ENCODE measurements around the gene HTRA3. TPM values are rescaled to one million over a fixed set of nuclear protein-coding genes. Genes with fewer than 3 reads are reported as not detected.

The HTRA3 gene
- total RNA-seq, 1 donor from 2014 or later: 35.2 TPM

DNA sequence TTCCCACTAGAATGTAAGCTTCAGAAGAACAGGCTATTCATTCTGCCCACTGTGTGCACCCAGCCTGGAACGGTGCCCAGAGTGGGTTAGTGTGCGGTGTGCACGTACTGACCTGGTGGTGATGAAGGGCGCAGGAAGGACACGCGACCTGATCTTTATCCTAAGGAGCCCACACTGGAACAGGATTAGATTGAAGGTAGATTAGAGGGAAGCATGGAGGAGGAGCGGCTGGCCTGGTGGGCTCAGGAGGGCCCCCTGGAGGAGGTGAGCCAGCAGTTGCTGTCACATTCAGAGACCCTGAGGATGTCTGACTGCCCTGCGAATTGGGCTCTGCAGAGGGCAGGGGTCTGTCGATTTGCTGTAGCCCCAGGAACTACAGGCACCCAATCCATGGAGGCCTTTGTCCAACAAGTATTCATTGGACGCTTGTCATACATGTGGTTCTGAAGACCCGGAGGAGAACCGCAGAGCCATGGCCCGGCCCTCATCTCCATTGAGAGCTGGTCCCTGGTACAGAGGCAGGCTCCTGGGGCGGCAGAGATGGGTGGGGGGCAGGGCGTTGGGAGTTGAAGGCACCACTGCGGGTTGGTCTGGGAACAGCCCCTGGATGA is 73.2 kb downstream of the HTRA3 start:
- Histone ChIP-seq H4K20me1 (ENCODE audit: insufficient read depth, low read length) (no peaks in the 10 kb centered on the region), H3K36me3 (ENCODE audit: insufficient read depth, low read length) (no peaks in the 10 kb centered on the region), H2AFZ (ENCODE audit: low read depth, low read length) (no peak overlapping the region), H3K27me3 (ENCODE audit: insufficient read depth, low read length) (peaks cover 15% of the 10 kb centered on the region), H3K4me2 (ENCODE audit: low read length) (no peak overlapping the region), H3K9me3 (ENCODE audit: insufficient read depth, low read depth, low read length) (no peaks in the 10 kb centered on the region), H3K27ac (ENCODE audit: low read depth, low read length) (no peak overlapping the region), H3K79me2 (ENCODE audit: insufficient read depth, low read length) (no peaks in the 10 kb centered on the region), H3K4me3 (ENCODE audit: insufficient read depth, low read depth, low read length) (no peak overlapping the region), H3K4me1 (ENCODE audit: insufficient read depth, low read length) (no peaks in the 10 kb centered on the region), H3K9ac (ENCODE audit: low read length) (no peak overlapping the region)
- Mint-ChIP-seq H3K4me1 (ENCODE audit: low read depth, unreplicated experiment) (no peaks in the 10 kb centered on the region), H3K27ac (ENCODE audit: unreplicated experiment) (no peak overlapping the region), H3K36me3 (ENCODE audit: low read depth, unreplicated experiment) (no peaks in the 10 kb centered on the region), H3K9me3 (ENCODE audit: unreplicated experiment) (peaks cover 4% of the 10 kb centered on the region), H3K4me3 (ENCODE audit: unreplicated experiment) (no peak overlapping the region), H3K27me3 (ENCODE audit: low read depth, unreplicated experiment) (peaks cover 19% of the 10 kb centered on the region)
- DNase-seq (ENCODE audit: low read depth) (no peak), FAIRE-seq (no peak)
- TF ChIP-seq, protein P1, sequence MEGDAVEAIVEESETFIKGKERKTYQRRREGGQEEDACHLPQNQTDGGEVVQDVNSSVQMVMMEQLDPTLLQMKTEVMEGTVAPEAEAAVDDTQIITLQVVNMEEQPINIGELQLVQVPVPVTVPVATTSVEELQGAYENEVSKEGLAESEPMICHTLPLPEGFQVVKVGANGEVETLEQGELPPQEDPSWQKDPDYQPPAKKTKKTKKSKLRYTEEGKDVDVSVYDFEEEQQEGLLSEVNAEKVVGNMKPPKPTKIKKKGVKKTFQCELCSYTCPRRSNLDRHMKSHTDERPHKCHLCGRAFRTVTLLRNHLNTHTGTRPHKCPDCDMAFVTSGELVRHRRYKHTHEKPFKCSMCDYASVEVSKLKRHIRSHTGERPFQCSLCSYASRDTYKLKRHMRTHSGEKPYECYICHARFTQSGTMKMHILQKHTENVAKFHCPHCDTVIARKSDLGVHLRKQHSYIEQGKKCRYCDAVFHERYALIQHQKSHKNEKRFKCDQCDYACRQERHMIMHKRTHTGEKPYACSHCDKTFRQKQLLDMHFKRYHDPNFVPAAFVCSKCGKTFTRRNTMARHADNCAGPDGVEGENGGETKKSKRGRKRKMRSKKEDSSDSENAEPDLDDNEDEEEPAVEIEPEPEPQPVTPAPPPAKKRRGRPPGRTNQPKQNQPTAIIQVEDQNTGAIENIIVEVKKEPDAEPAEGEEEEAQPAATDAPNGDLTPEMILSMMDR (IDR thresholded peaks at IDR 0.05; ENCODE audit: insufficient read depth, low read depth, low read length): no peak
- TF ChIP-seq EZH2 (IDR thresholded peaks at IDR 0.05; ENCODE audit: insufficient read depth, low read length): no peak

DNA sequence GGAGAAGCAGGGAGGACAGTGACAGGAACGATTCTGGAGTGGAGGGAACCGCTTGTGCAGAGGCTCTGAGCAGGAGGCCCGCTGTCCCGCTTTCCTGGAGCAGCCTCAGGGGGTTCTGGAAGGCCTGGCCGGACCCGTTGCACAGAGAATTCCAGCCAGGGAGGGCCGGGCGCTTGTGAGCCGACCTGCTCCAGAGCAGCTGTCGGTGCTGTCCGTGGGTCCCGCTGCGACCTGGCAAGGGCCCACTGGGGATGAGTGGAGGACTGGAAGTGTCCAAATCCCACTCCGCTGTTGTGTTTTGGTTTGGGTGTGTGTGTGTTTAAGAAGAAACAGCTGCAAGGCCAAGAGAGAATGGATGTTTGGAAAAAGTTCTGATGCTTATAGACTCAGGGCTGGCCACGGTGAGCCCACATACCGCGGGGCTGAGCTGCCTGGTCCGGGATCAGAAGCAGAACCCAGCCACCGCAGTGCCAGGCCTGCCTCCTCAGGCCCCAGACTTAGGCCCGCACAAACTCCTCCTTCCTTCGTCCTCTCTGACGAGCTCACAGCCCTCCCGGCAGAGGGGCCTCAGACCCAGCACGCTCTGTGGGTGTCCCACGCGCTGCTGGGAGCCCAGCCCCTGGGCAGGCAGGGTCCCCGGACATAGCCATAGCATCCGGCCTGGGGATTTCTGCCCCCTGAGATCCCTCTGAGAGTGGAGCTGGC is 73.9 kb downstream of the HTRA3 start:
- Mint-ChIP-seq H3K4me1 (ENCODE audit: low read depth, unreplicated experiment) (no peaks in the 10 kb centered on the region), H3K36me3 (ENCODE audit: low read depth, unreplicated experiment) (peaks cover 4% of the 10 kb centered on the region), H3K27ac (ENCODE audit: unreplicated experiment) (no peak overlapping the region), H3K4me3 (ENCODE audit: unreplicated experiment) (no peak overlapping the region), H3K27me3 (ENCODE audit: low read depth, unreplicated experiment) (peaks cover 22% of the 10 kb centered on the region), H3K9me3 (ENCODE audit: unreplicated experiment) (peaks cover 4% of the 10 kb centered on the region)
- H3K27ac ChIP-seq (ENCODE audit: low read depth, low read length): no peak overlapping the region
- no peaks in the 10 kb centered on the region for H3K4me1 ChIP-seq (ENCODE audit: insufficient read depth, low read length)
- H2AFZ ChIP-seq (ENCODE audit: low read depth, low read length): no peak overlapping the region
- FAIRE-seq (no peak), DNase-seq (ENCODE audit: low read depth) (no peak)
- H3K27me3 ChIP-seq (ENCODE audit: insufficient read depth, low read length): peaks cover 18% of the 10 kb centered on the region
- H3K36me3 ChIP-seq (ENCODE audit: insufficient read depth, low read length): no peaks in the 10 kb centered on the region
- no peaks in the 10 kb centered on the region for H3K79me2 ChIP-seq (ENCODE audit: insufficient read depth, low read length)
- TF ChIP-seq, protein P1 (IDR thresholded peaks at IDR 0.05; ENCODE audit: insufficient read depth, low read depth, low read length): no peak
- TF ChIP-seq EZH2 (IDR thresholded peaks at IDR 0.05; ENCODE audit: insufficient read depth, low read length): no peak
- no peaks in the 10 kb centered on the region for H3K9me3 ChIP-seq (ENCODE audit: insufficient read depth, low read depth, low read length)
- no peak overlapping the region for H3K4me3 ChIP-seq (ENCODE audit: insufficient read depth, low read depth, low read length)
- H3K4me2 ChIP-seq (ENCODE audit: low read length): no peak overlapping the region
- H4K20me1 ChIP-seq (ENCODE audit: insufficient read depth, low read length): no peaks in the 10 kb centered on the region
- H3K9ac ChIP-seq (ENCODE audit: low read length): no peak overlapping the region

DNA sequence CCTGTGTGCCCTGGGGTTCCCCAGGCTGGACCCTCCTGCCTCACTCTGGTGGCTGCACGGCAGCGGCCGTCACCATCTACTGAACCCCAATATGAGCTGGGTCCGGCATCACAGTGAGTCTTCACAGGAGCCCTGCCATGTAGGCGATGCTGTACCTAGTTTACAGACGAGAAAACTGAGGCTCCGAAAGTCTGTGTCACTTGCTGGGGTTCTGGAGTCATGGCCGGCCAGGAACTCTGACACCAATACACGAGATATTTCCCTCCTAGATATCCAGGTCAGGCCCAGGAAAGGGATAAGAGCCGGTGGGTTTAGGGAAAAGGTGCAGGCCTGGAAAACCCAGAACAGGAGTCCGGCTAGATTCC is 74.4 kb downstream of the HTRA3 start:
- Histone ChIP-seq H2AFZ (ENCODE audit: low read depth, low read length) (no peak overlapping the region), H3K4me3 (ENCODE audit: insufficient read depth, low read depth, low read length) (no peak overlapping the region), H4K20me1 (ENCODE audit: insufficient read depth, low read length) (no peaks in the 10 kb centered on the region), H3K27ac (ENCODE audit: low read depth, low read length) (no peak overlapping the region), H3K9ac (ENCODE audit: low read length) (no peak overlapping the region), H3K27me3 (ENCODE audit: insufficient read depth, low read length) (peaks cover 18% of the 10 kb centered on the region), H3K79me2 (ENCODE audit: insufficient read depth, low read length) (no peaks in the 10 kb centered on the region), H3K36me3 (ENCODE audit: insufficient read depth, low read length) (no peaks in the 10 kb centered on the region), H3K9me3 (ENCODE audit: insufficient read depth, low read depth, low read length) (no peaks in the 10 kb centered on the region), H3K4me2 (ENCODE audit: low read length) (no peak overlapping the region), H3K4me1 (ENCODE audit: insufficient read depth, low read length) (no peaks in the 10 kb centered on the region)
- DNase-seq (ENCODE audit: low read depth) (no peak), FAIRE-seq (no peak)
- Mint-ChIP-seq H3K27me3 (ENCODE audit: low read depth, unreplicated experiment) (peaks cover 22% of the 10 kb centered on the region), H3K36me3 (ENCODE audit: low read depth, unreplicated experiment) (peaks cover 4% of the 10 kb centered on the region), H3K9me3 (ENCODE audit: unreplicated experiment) (peaks cover 4% of the 10 kb centered on the region), H3K27ac (ENCODE audit: unreplicated experiment) (no peak overlapping the region), H3K4me1 (ENCODE audit: low read depth, unreplicated experiment) (no peaks in the 10 kb centered on the region), H3K4me3 (ENCODE audit: unreplicated experiment) (no peak overlapping the region)
- TF ChIP-seq EZH2 (IDR thresholded peaks at IDR 0.05; ENCODE audit: insufficient read depth, low read length): no peak
- TF ChIP-seq, protein P1 (IDR thresholded peaks at IDR 0.05; ENCODE audit: insufficient read depth, low read depth, low read length): no peak

Data from astrocyte (in vitro differentiated cells and primary cell).